H1 (cell line): Measurements from ENCODE around the gene PPAN. TPM values are rescaled to one million over a fixed set of nuclear protein-coding genes. Genes with fewer than 3 reads are reported as not detected.

ENCODE experiments used
- EZH2 ChIP-seq: fragments of 200-600 bp; sonication (generic); IDR thresholded peaks from 2 replicates; pipeline ENCODE4 v1.7.1; 2012; ENCODE audit warnings: low read depth, mild to moderate bottlenecking, moderate library complexity, low read length, inconsistent platforms; ENCODE audit not compliant: severe bottlenecking
- TBP ChIP-seq: IDR thresholded peaks from 2 replicates; pipeline ENCODE4 v1.6.1; 2011; ENCODE audit warnings: low read depth, low read length, improper control_type of control experiment
- polyA plus RNA-seq, 7 experiments: library from polyadenylated mRNA; depleted of rRNA in 3 of 7; stranded (reverse) in 5 of 7; unstranded in 2 of 7; fragments of >200 nt in 5 of 7; fragments of 200-250 nt in 2 of 7; gene quantifications; 1 replicate in 5 of 7; 2 replicates in 1 of 7; 4 replicates in 1 of 7; pipeline versions ENCODE4 v1.2.1 to v1.2.3, GENCODE V29; 2011 to 2013; ENCODE audit warnings: missing spikeins in 2 of 7, mixed read lengths in 2 of 7
- total RNA-seq: library from RNA; stranded (reverse); fragmentation: NEBNext Ultra II Directional; extraction: Animal tissue kit (Norgen Biotek cat#: 25700); gene quantifications from 2 replicates; pipeline ENCODE4 v1.2.1, GENCODE V29; 2021

The PPAN gene
- total and polyA plus RNA-seq, 2 of the 8 experiments (the other 6 are each of a cell fraction or from before 2014, with no cell fraction given) = 48.8 to 74.4 TPM

GRCh38 chr19:10120538-10121189 lies 14.5 kb downstream of the PPAN start (continued):
- TF ChIP-seq TBP (no peak), EZH2 (no peak)
